Gastroesophageal sphincter (tissue), 4 donors: ENCODE data around the gene NELFB. TPM values are rescaled to one million over a fixed set of nuclear protein-coding genes. Genes with fewer than 3 reads are reported as not detected.

Experiments used
- ATAC-seq: fragments of 150-250 bp; one replicate; pipeline ENCODE4 v1.9.1; 2016; ENCODE audit warnings: mild to moderate bottlenecking, moderate library complexity
- H3K27ac ChIP-seq, 4 donors: fragments of 200-600 bp; sonication (generic) in 3 of 4; 1 replicate in 3 of 4; 2 replicates in 1 of 4; pipeline ENCODE4 v1.5.1; 2016 to 2019
- H3K27me3 ChIP-seq: fragments of 200-600 bp; sonication (generic); one replicate; pipeline ENCODE4 v1.5.1; 2019
- H3K36me3 ChIP-seq, 2 donors: fragments of 200-600 bp; sonication (generic); one replicate each; pipeline ENCODE4 v1.5.1; 2019; ENCODE audit warnings: control low read depth in 1 of 2
- H3K4me1 ChIP-seq, 3 donors: fragments of 200-600 bp; sonication (generic); 1 replicate in 2 of 3; 2 replicates in 1 of 3; pipeline ENCODE4 v1.5.1; 2016 to 2019; ENCODE audit warnings: control low read depth in 2 of 3
- H3K4me3 ChIP-seq, 2 donors: fragments of 200-600 bp; sonication (generic); one replicate each; pipeline ENCODE4 v1.5.1; 2019; ENCODE audit warnings: mild to moderate bottlenecking in 1 of 2, moderate library complexity in 1 of 2
- H3K9me3 ChIP-seq, 3 donors: fragments of 200-600 bp; sonication (generic); one replicate each; pipeline ENCODE4 v1.5.1; 2017 to 2019; ENCODE audit warnings: control low read depth in 2 of 3
- EP300 ChIP-seq: sonication (generic); formaldehyde crosslinking; IDR thresholded peaks from one replicate; pipeline ENCODE4 v1.6.1; 2017; ENCODE audit warnings: antibody characterized with exemption, mild to moderate bottlenecking
- POLR2A ChIP-seq, 2 donors: fragments of 450-650 bp; IDR thresholded peaks; one replicate each; pipeline ENCODE4 v1.6.1; 2017; ENCODE audit warnings: antibody characterized with exemption in 2 of 2, mild to moderate bottlenecking in 2 of 2, moderate library complexity in 1 of 2
- POLR2AphosphoS5 ChIP-seq: sonication (generic); formaldehyde crosslinking; IDR thresholded peaks from one replicate; pipeline ENCODE4 v1.6.1; 2017; ENCODE audit warnings: antibody characterized with exemption
- WGBS, 2 donors: methylation state at CpG; one replicate each; pipeline ENCODE4 v1.1.5; 2018; ENCODE audit warnings: low coverage in 1 of 2; 5-methylcytosine and 5-hydroxymethylcytosine counted together
- total RNA-seq, 4 donors: library from RNA; depleted of rRNA; stranded (reverse); fragments of >200 nt; gene quantifications; one replicate each; pipeline ENCODE4 v1.1.0, GENCODE V29; 2016
- TF ChIP-seq, protein P1 (sequence below), 4 experiments: fragments of 200-600 bp in 2 of 4; fragments of 450-650 bp in 2 of 4; sonication (generic) in 1 of 4; IDR thresholded peaks; one replicate each; pipeline ENCODE4 v1.5.1; 2017 to 2019; ENCODE audit warnings: antibody characterized with exemption in 4 of 4, mild to moderate bottlenecking in 2 of 4, moderate library complexity in 2 of 4

The NELFB gene
- total RNA-seq, 4 donors from 2014 or later, result 36.9 to 58.8 (median 45.2) TPM

DNA sequence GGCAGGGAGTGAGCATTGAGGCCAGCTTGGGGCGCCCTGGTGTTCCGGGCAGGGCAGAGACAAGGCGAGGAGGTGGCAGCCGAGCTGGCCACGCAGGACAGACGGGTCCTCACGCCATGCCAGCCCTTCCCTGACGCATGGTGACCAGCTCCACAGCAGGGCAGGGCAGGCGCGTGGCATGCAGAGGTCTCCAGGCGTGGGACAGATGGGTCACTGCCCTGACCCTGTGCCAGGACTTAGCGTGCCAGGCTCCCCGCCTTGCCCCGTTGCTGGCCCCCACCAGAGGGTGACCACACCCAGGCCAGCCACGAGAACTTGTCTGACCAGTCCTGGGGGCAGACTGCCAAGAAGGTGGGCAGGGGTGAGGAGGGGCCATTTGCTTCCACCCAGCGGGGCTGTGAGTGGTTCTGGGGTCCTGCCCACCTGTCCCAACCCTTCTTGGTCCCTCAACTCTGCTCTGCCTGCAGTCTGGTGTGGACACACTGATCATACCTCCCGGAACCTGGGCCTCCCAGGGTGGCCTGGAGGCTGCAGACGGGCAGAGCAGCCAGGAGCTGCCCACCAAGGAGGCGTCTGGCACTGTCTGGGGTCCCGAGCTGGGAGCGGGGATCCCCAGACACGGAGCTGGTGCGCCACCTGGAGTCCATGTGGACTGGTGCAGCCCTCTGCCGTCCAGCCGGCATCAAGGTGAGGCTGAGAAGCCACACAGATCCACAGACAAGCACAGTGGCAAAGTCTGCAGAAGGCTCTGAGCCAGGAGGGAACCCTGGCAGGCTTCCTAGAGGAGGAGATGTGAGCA lies 27.9 kb upstream of the NELFB start, which contains the start of gene RNF224:
RNF224 (plus strand) TSS at position 449 of the 799 bp plus-strand sequence. CDS start 834 bp downstream, outside the sequence.
- TF ChIP-seq, protein P1, sequence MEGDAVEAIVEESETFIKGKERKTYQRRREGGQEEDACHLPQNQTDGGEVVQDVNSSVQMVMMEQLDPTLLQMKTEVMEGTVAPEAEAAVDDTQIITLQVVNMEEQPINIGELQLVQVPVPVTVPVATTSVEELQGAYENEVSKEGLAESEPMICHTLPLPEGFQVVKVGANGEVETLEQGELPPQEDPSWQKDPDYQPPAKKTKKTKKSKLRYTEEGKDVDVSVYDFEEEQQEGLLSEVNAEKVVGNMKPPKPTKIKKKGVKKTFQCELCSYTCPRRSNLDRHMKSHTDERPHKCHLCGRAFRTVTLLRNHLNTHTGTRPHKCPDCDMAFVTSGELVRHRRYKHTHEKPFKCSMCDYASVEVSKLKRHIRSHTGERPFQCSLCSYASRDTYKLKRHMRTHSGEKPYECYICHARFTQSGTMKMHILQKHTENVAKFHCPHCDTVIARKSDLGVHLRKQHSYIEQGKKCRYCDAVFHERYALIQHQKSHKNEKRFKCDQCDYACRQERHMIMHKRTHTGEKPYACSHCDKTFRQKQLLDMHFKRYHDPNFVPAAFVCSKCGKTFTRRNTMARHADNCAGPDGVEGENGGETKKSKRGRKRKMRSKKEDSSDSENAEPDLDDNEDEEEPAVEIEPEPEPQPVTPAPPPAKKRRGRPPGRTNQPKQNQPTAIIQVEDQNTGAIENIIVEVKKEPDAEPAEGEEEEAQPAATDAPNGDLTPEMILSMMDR (IDR thresholded peaks at IDR 0.05), result peak in 3 of 4 experiments; percentile 84 to 91 (median 84)
- no peak for TF ChIP-seq POLR2AphosphoS5
- peaks cover 0 to 33% (median 11%) of the 10 kb centered on the region in 3 donors for H3K4me1 ChIP-seq
- peaks cover 63% of the 10 kb centered on the region for H3K27me3 ChIP-seq
- ATAC-seq, result no peak
- 80% methylated on average over 1 of the region's 25 CpGs; no CpG with 5 or more reads in 1 of the 2 donors for WGBS, 2 donors
- H3K27ac ChIP-seq, result no peak within 1 kb of the TSS
- H3K4me3 ChIP-seq, result no peak within 1 kb of the TSS
- H3K36me3 ChIP-seq, result no peaks in the 10 kb centered on the region
- no peaks in the 10 kb centered on the region for H3K9me3 ChIP-seq

DNA sequence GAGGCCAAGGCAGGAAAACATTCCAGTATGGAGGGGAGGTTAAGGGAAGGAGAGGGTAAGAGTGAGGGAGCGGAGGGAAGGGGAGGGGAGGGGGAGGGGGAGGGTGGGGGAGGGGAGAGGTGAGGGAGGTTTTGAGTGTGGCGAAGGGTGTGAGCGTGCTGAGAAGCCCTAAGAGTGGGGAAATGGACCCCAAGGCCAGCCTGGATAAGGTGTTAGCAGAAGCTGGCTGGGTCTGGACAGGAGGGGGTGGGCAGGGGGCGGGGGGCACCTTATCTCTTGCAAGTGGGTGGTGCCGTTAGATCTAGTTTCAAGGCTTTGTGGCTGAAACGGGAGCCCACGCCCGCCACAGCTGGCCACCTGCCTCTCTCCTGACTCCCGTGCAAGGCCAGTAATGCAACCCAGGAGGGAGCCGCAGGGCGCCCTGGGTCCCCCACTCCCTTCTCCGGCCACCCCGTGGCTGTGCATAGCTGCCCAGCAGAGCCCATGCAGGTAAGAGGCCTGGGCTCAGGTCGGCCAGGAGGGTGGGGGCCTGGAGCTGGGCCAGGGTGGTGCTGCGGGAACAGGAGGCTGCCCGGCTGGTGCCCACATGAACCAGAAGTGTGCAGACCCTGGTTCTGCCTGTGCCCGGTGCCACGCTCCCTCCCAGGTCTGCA lies 27.1 kb upstream of the NELFB start:
- no peak overlapping the region for H3K4me3 ChIP-seq
- no peaks in the 10 kb centered on the region for H3K9me3 ChIP-seq
- no peak overlapping the region for H3K27ac ChIP-seq
- no peak for TF ChIP-seq POLR2A (IDR thresholded peaks at IDR 0.05)
- TF ChIP-seq EP300, result no peak
- TF ChIP-seq POLR2AphosphoS5, result no peak
- TF ChIP-seq, protein P1 (IDR thresholded peaks at IDR 0.05), result no peak
- H3K27me3 ChIP-seq, result peaks cover 70% of the 10 kb centered on the region
- ATAC-seq, result no peak
- no peaks in the 10 kb centered on the region for H3K36me3 ChIP-seq
- peaks cover 0 to 26% (median 8%) of the 10 kb centered on the region in 3 donors for H3K4me1 ChIP-seq
- 10 to 20% methylated on average over 3 to 4 of the region's 18 CpGs for WGBS, 2 donors

GRCh38 chr9:137228506-137228967 lies 26.6 kb upstream of the NELFB start:
- H3K9me3 ChIP-seq, result no peaks in the 10 kb centered on the region
- no peaks in the 10 kb centered on the region for H3K36me3 ChIP-seq
- peaks cover 76% of the 10 kb centered on the region for H3K27me3 ChIP-seq
- no peak overlapping the region for H3K4me3 ChIP-seq
- TF ChIP-seq POLR2A (IDR thresholded peaks at IDR 0.05) (no peak), EP300 (no peak), POLR2AphosphoS5 (no peak)
- TF ChIP-seq, protein P1 (IDR thresholded peaks at IDR 0.05), result no peak
- H3K27ac ChIP-seq, result no peak overlapping the region
- no CpG with 5 or more reads among the region's 29 CpGs for WGBS, 2 donors
- H3K4me1 ChIP-seq, result peaks cover 0 to 23% (median 8%) of the 10 kb centered on the region in 3 donors
- no peak for ATAC-seq

DNA sequence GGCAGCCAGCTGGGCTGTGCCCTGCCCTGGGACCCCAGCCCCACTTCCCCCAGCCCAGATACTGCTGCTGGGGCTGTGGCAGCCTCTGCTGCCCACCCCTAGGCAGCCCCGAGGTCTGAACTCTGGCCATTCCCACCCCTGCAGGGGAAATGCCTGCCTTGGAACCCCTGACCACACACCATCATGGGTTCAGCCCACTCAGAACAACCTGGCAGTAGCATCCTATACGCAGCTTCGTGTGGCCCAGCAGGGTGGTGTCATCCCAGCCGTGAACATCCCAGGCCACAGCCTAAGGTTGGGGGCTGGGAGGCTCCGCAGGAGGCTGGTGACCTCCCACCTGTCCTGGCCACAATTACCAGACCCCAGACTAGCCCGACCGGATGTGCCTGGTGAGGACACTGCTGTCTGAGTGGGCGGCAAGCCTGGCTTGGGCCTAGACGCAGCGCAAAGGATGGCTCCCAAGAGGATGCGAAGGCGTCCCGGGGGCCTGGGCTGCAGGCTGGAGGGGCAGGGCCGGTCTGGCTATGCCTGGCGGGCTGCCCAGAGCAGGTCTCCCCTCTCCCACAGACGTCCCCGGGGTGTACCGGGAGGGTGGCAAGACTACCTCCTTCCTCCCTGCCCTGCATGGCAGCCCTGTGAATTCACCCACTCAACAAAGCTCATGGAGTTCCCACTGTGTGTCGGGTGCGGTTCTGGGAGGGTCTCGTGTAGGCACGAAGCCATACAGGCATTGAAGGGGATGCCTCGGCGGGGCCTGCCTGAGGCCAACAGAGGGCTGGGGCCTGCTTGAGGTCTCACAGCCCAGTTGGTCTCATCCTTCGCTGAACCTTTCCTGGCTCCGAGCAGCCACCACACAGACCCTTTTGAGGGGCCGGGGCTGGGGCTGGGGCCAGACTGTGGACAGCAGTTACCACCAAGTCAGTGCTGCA lies 25.9 kb upstream of the NELFB start:
- no CpG with 5 or more reads among the region's 27 CpGs for WGBS, 2 donors
- ATAC-seq, result no peak
- Histone ChIP-seq H3K36me3 (no peaks in the 10 kb centered on the region), H3K4me1 (peaks cover 0 to 18% (median 4%) of the 10 kb centered on the region in 3 donors), H3K27ac (no peak overlapping the region), H3K9me3 (no peaks in the 10 kb centered on the region), H3K27me3 (peaks cover 83% of the 10 kb centered on the region), H3K4me3 (no peak overlapping the region)
- TF ChIP-seq POLR2AphosphoS5 (no peak), POLR2A (IDR thresholded peaks at IDR 0.05) (no peak), EP300 (no peak)
- TF ChIP-seq, protein P1 (IDR thresholded peaks at IDR 0.05), result no peak
